HepG2 (cell line): ENCODE results near the gene HTRA1. TPM values are rescaled to one million over a fixed set of nuclear protein-coding genes. Genes with fewer than 3 reads are reported as not detected.

Experiments used
- ATAC-seq: fragments of 200-7000 bp; cut with Tn5 transposase; 3 replicates; pipeline ENCODE4 v1.9.1; 2020; ENCODE audit warnings: mild to moderate bottlenecking, moderate library complexity
- BruUV-seq: library from RNA; stranded (reverse); fragments of 400-500 nt; replicated peaks from 2 replicates; lab custom pipeline; 2021; lab: Mats Ljungman, UMichigan
- CTCF ChIA-PET: fragments of 300-600 bp; formaldehyde crosslinking; extraction: SDS; loops from one replicate; lab custom pipeline; 2021; ENCODE audit warnings: low total read pairs, inconsistent platforms, low intra/inter-chr PET ratio; lab: Yijun Ruan, JAX
- POLR2A ChIA-PET: fragments of 350-600 bp; sonication (Branson Sonifier 250); formaldehyde crosslinking; loops from one replicate; lab custom pipeline; 2020; ENCODE audit warnings: antibody characterized with exemption, inconsistent platforms; lab: Yijun Ruan, JAX
- DNase-seq: peaks from one replicate; pipeline ENCODE4 v3.0.0-alpha.2; 2015; ENCODE audit warnings: low spot score
- FAIRE-seq: peaks from 3 replicates; lab custom pipeline; 2011; peaks lifted over from hg19 to GRCh38; lab: Jason Lieb, UNC
- H2AFZ ChIP-seq: one replicate; pipeline ENCODE4 v1.6.1; 2011; ENCODE audit warnings: low read length, inconsistent platforms
- H3K27ac ChIP-seq: fragments of 300-600 bp; 3 replicates; pipeline ENCODE4 v1.8.0; 2011; ENCODE audit warnings: mixed run types, mild to moderate bottlenecking, mixed read lengths, low read length, inconsistent platforms; ENCODE audit not compliant: insufficient read depth; ENCODE audit errors: extremely low read length
- H3K27me3 ChIP-seq, 2 experiments: fragments of 200-600 bp in 1 of 2; 2 replicates in 1 of 2; 3 replicates in 1 of 2; pipeline versions ENCODE4 v1.6.0 to v1.8.0; 2011; ENCODE audit warnings: low read length in 2 of 2, mild to moderate bottlenecking in 2 of 2, moderate library complexity in 2 of 2, inconsistent platforms in 1 of 2; ENCODE audit not compliant: insufficient read depth in 2 of 2, control insufficient read depth in 1 of 2
- H3K36me3 ChIP-seq, 2 experiments: fragments of 200-600 bp in 1 of 2; replicated peaks in 1 of 2; 2 replicates in 1 of 2; 3 replicates in 1 of 2; pipeline versions ENCODE4 v1.5.1 to v1.8.0; 2011; ENCODE audit warnings: low read length in 2 of 2, inconsistent platforms in 1 of 2; ENCODE audit not compliant: insufficient read depth in 2 of 2, control insufficient read depth in 1 of 2
- H3K4me1 ChIP-seq: 2 replicates; pipeline ENCODE4 v1.5.1; 2012; ENCODE audit warnings: low read length, inconsistent platforms; ENCODE audit not compliant: insufficient read depth
- H3K4me2 ChIP-seq: 2 replicates; pipeline ENCODE4 v1.6.0; 2011; ENCODE audit warnings: low read depth, low read length, inconsistent platforms
- H3K4me3 ChIP-seq, 3 experiments: fragments of 200-600 bp in 1 of 3; sonication (generic), shearing (Covaris generic) in 1 of 3; replicated peaks in 1 of 3; 2 replicates each; pipeline ENCODE4 v1.5.1; 2011 to 2016; ENCODE audit warnings: low read length in 3 of 3, inconsistent platforms in 2 of 3, low read depth in 2 of 3, mild to moderate bottlenecking in 2 of 3, control low read depth in 1 of 3, mixed read lengths in 1 of 3; ENCODE audit not compliant: insufficient read depth in 1 of 3
- H3K79me2 ChIP-seq: one replicate; pipeline ENCODE4 v1.6.1; 2011; ENCODE audit warnings: low read length, inconsistent platforms; ENCODE audit not compliant: insufficient read depth
- H3K9ac ChIP-seq: 2 replicates; pipeline ENCODE4 v1.6.0; 2011; ENCODE audit warnings: mild to moderate bottlenecking, low read depth, low read length, inconsistent platforms; ENCODE audit not compliant: insufficient read depth
- H3K9me3 ChIP-seq: 2 replicates; pipeline ENCODE4 v1.5.1; 2012; ENCODE audit warnings: mild to moderate bottlenecking, low read length
- H4K20me1 ChIP-seq: 2 replicates; pipeline ENCODE4 v1.6.0; 2011; ENCODE audit warnings: inconsistent platforms, mild to moderate bottlenecking, low read length, moderate library complexity; ENCODE audit not compliant: insufficient read depth
- ARNT ChIP-seq: fragments of 450-650 bp; IDR thresholded peaks from 2 replicates; pipeline ENCODE4 v1.6.1; 2017
- DMTF1 ChIP-seq: sonication (generic); formaldehyde crosslinking; IDR thresholded peaks from 2 replicates; pipeline ENCODE4 v1.4.0; 2020; ENCODE audit warnings: mild to moderate bottlenecking, missing genetic modification reagents
- GTF3A ChIP-seq: sonication (generic); formaldehyde crosslinking; conservative IDR thresholded peaks from 2 replicates; pipeline ENCODE4 v1.4.0; 2020; ENCODE audit warnings: mild to moderate bottlenecking, missing genetic modification reagents
- KDM4B ChIP-seq: sonication (generic); formaldehyde crosslinking; IDR thresholded peaks from 2 replicates; pipeline ENCODE4 v1.4.0; 2020; ENCODE audit warnings: missing genetic modification reagents
- MTF2 ChIP-seq: sonication (generic); formaldehyde crosslinking; IDR thresholded peaks from 2 replicates; pipeline ENCODE4 v1.5.0; 2020; ENCODE audit warnings: missing genetic modification reagents, borderline replicate concordance
- NFIC ChIP-seq: IDR thresholded peaks from 2 replicates; pipeline ENCODE4 v1.6.1; 2012; ENCODE audit warnings: mild to moderate bottlenecking, low read length, inconsistent platforms
- NFRKB ChIP-seq: fragments of 450-650 bp; IDR thresholded peaks from 2 replicates; pipeline ENCODE4 v1.6.1; 2017
- RARA ChIP-seq: IDR thresholded peaks from 2 replicates; pipeline ENCODE4 v1.6.1; 2016; ENCODE audit warnings: missing genetic modification reagents, missing compliant biosample characterization
- SP4 ChIP-seq: sonication (generic); formaldehyde crosslinking; IDR thresholded peaks from 2 replicates; pipeline ENCODE4 v1.8.1; 2023; ENCODE audit warnings: mild to moderate bottlenecking, missing genetic modification reagents
- TFE3 ChIP-seq: IDR thresholded peaks from 2 replicates; pipeline ENCODE4 v1.6.1; 2016
- ZBTB46 ChIP-seq: sonication (generic); formaldehyde crosslinking; IDR thresholded peaks from 2 replicates; pipeline ENCODE4 v1.4.0; 2020; ENCODE audit warnings: mild to moderate bottlenecking, missing genetic modification reagents, borderline replicate concordance
- ZFP37 ChIP-seq: sonication (generic); formaldehyde crosslinking; IDR thresholded peaks from 2 replicates; pipeline ENCODE4 v1.4.0; 2020; ENCODE audit warnings: missing genetic modification reagents, borderline replicate concordance
- WGBS: methylation state at CpG from one replicate; pipeline ENCODE4 v1.1.6; 2017; ENCODE audit warnings: low lambda C conversion rate; 5-methylcytosine and 5-hydroxymethylcytosine counted together
- in situ Hi-C: cut with HindIII; loops from 2 replicates; pipeline ENCODE4 v1.10.0; 2017; ENCODE audit warnings: low pct_unique_long_range_greater_than_20kb; ENCODE audit not compliant: extremely low pct_ligation_motif_present
- intact Hi-C: fragments of 100-400 bp; cut with micrococcal nuclease; formaldehyde crosslinking; loops from one replicate; pipeline ENCODE4 v1.10.0; 2022; ENCODE audit not compliant: unreplicated experiment
- polyA plus RNA-seq, 8 experiments: library from polyadenylated mRNA; depleted of rRNA in 3 of 8; stranded (reverse) in 7 of 8; unstranded in 1 of 8; fragments of >200 nt; fragmentation: Illumina TruSeq in 4 of 8; extraction: Trizol in 4 of 8; gene quantifications; 2 replicates each; pipeline versions ENCODE4 v1.2.1 to v1.2.3, GENCODE V29; 2011 to 2016; ENCODE audit warnings: low read depth in 4 of 8, missing spikeins in 1 of 8, mixed read lengths in 1 of 8; ENCODE audit not compliant: insufficient read depth in 1 of 8
- total RNA-seq, 5 experiments: library from RNA; depleted of rRNA; stranded (reverse); fragments of >200 nt; fragmentation: Illumina TruSeq; extraction: Trizol; gene quantifications; 2 replicates each; pipeline ENCODE4 v1.2.3, GENCODE V29; 2016; ENCODE audit warnings: low read depth in 1 of 5

The HTRA1 gene
- total and polyA plus RNA-seq, 2 of the 13 experiments (the other 11 are each of a cell fraction or from before 2014, with no cell fraction given): 0.11 to 0.40 TPM

- TF ChIP-seq TFE3 (CRISPR knock-in tag) (no peak), ZFP37 (CRISPR knock-in tag) (no peak)
- TF ChIP-seq, all 625 proteins: peak for 0
Observed at GRCh38 chr10:122463466-122464249, 2.3 kb downstream of the HTRA1 start (continued).

GRCh38 chr10:122464250-122464510 is 2.8 kb downstream of the HTRA1 start:
- no peak overlapping the region for H3K27ac ChIP-seq
- no peak for FAIRE-seq
- in situ Hi-C loops (no loop called here), intact Hi-C loops (no loop called here)
- peaks cover 12% of the 10 kb centered on the region; the same call in 1 of the 2 replicates for H3K4me1 ChIP-seq
- POLR2A ChIA-PET: no interaction called here
- H3K79me2 ChIP-seq: no peaks in the 10 kb centered on the region
- no peaks in the 10 kb centered on the region for H4K20me1 ChIP-seq
- no peaks in the 10 kb centered on the region for H3K36me3 ChIP-seq
- ATAC-seq: no peak
- H3K9me3 ChIP-seq: no peaks in the 10 kb centered on the region
- peaks cover 9 to 83% of the 10 kb centered on the region in 2 experiments for H3K27me3 ChIP-seq
- WGBS: 43% methylated on average over 4 of the region's 4 CpGs
- no peak for DNase-seq
- H3K4me3 ChIP-seq: no peak overlapping the region
- no peak overlapping the region for H3K9ac ChIP-seq
- H3K4me2 ChIP-seq: no peak overlapping the region
- CTCF ChIA-PET: no interaction called here
- TF ChIP-seq GTF3A (CRISPR knock-in tag) (no peak), NFRKB (no peak), KDM4B (CRISPR knock-in tag) (no peak), MTF2 (no peak), DMTF1 (CRISPR knock-in tag) (no peak), RARA (CRISPR knock-in tag) (no peak), ARNT (no peak), SP4 (CRISPR knock-in tag) (no peak), NFIC (no peak), ZBTB46 (CRISPR knock-in tag) (no peak)
- no TSS peak for BruUV-seq
- no peak overlapping the region for H2AFZ ChIP-seq
